Measurements from ENCODE around the gene SLC51A. TPM values are rescaled to one million over a fixed set of nuclear protein-coding genes. Genes with fewer than 3 reads are reported as not detected.

SLC51A gene
- total RNA-seq, 1 experiment from 2014 or later, result not detected

DNA sequence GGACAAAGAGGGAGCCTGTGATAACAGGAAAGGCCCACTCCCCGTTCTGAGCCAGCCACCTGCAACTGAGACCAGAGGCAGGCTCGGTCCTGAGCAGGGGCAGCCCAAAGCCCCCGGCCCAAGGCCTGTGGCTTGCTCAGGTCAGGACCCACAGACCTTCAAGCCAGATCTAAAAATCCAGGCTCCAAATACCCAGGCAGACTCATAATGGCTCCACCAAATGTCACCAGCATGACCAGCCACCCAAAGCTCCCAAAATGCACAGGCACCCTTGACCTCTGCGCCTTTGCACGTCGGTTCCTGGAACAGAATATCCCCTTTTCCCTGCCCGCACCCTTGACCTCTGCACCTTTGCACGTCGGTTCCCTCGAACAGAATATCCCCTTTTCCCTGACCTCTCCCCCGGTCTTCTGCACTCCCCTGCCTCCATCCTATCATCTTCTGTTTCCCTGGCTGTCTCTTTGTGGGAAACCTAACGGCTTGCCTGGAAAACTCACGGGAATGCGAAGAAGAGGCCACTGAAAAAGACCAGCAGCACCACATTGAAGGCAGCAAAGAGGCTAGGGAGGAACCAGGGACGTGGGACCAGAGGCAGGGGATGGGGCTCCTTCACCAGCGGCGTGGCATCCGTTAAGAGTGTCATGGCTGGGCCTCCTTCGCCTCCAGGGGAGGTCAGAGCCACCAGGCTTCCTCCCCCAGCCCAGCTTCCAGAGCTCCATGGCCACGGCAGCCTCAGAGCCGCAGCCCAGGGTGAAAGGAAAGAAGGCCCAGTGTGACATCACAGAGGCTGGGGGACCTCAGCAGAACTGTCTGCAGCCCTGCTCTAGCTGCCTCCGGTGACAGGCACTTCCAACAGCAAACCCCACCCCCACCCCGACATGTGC, 5.4 kb upstream of the SLC51A start, which contains the start of gene ZDHHC19:
Gene ZDHHC19 (minus strand): TSS at position 728 of the 884 bp plus-strand sequence. CDS start 85 bp downstream, at position 643.
- Mint-ChIP-seq H3K27me3 (ENCODE audit: insufficient read depth, unreplicated experiment) (no peaks in the 10 kb centered on the region), H3K27ac (ENCODE audit: unreplicated experiment) (no peak within 1 kb of the TSS), H3K9me3 (ENCODE audit: unreplicated experiment) (no peaks in the 10 kb centered on the region), H3K4me3 (ENCODE audit: unreplicated experiment) (no peak within 1 kb of the TSS), H3K4me1 (ENCODE audit: low read depth, unreplicated experiment) (peaks cover 7% of the 10 kb centered on the region), H3K36me3 (ENCODE audit: insufficient read depth, unreplicated experiment) (no peaks in the 10 kb centered on the region)
- DNase-seq, result no peak
- Histone ChIP-seq H3K4me3 (ENCODE audit: low read depth, low read length) (no peak within 1 kb of the TSS), H3K27me3 (replicated peaks; ENCODE audit: control insufficient read depth, insufficient read depth, low read length) (no peaks in the 10 kb centered on the region), H3K36me3 (ENCODE audit: control insufficient read depth, insufficient read depth, low read length) (no peaks in the 10 kb centered on the region), H3K9me3 (no peaks in the 10 kb centered on the region; the same call in 1 of the 2 replicates), H3K4me1 (peaks cover 9% of the 10 kb centered on the region; the same call in 1 of the 2 replicates)
- TF ChIP-seq, protein P1, sequence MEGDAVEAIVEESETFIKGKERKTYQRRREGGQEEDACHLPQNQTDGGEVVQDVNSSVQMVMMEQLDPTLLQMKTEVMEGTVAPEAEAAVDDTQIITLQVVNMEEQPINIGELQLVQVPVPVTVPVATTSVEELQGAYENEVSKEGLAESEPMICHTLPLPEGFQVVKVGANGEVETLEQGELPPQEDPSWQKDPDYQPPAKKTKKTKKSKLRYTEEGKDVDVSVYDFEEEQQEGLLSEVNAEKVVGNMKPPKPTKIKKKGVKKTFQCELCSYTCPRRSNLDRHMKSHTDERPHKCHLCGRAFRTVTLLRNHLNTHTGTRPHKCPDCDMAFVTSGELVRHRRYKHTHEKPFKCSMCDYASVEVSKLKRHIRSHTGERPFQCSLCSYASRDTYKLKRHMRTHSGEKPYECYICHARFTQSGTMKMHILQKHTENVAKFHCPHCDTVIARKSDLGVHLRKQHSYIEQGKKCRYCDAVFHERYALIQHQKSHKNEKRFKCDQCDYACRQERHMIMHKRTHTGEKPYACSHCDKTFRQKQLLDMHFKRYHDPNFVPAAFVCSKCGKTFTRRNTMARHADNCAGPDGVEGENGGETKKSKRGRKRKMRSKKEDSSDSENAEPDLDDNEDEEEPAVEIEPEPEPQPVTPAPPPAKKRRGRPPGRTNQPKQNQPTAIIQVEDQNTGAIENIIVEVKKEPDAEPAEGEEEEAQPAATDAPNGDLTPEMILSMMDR (IDR thresholded peaks at IDR 0.05; ENCODE audit: insufficient read depth in 1 of 2, low read depth in 1 of 2, low read length in 1 of 2, severe bottlenecking in 1 of 2, unreplicated experiment in 1 of 2), result no peak
- intact Hi-C loops (cut with micrococcal nuclease; ENCODE audit: unreplicated experiment), result no loop called here
- CTCF ChIA-PET, result interaction anchor here (0.6 kb wide), 1 partner anchor 29 kb away, joined by 4 read pairs; no protein-coding TSS in a partner anchor
- POLR2A ChIA-PET, result no interaction called here
- BruUV-seq (replicated peaks), result no TSS peak

- no peaks in the 10 kb centered on the region for H3K9me3 Mint-ChIP-seq (ENCODE audit: unreplicated experiment)
- H3K36me3 Mint-ChIP-seq (ENCODE audit: insufficient read depth, unreplicated experiment), result no peaks in the 10 kb centered on the region
- DNase-seq, result peak in 1 of 2 experiments; percentile 57
- no TSS peak for BruUV-seq (replicated peaks)
- TF ChIP-seq, protein P1 (IDR thresholded peaks at IDR 0.05; ENCODE audit: insufficient read depth in 1 of 2, low read depth in 1 of 2, low read length in 1 of 2, severe bottlenecking in 1 of 2, unreplicated experiment in 1 of 2), result no peak
- peak overlapping the region; percentile 60 for H3K27ac Mint-ChIP-seq (ENCODE audit: unreplicated experiment)
- ChIA-PET POLR2A (no interaction called here), CTCF (no interaction called here)
- peaks cover 7% of the 10 kb centered on the region for H3K4me1 Mint-ChIP-seq (ENCODE audit: low read depth, unreplicated experiment)
- no peaks in the 10 kb centered on the region; the same call in 1 of the 2 replicates for H3K36me3 ChIP-seq (ENCODE audit: control insufficient read depth, insufficient read depth, low read length)
- intact Hi-C loops (cut with micrococcal nuclease; ENCODE audit: unreplicated experiment), result no loop called here
- H3K27me3 Mint-ChIP-seq (ENCODE audit: insufficient read depth, unreplicated experiment), result no peaks in the 10 kb centered on the region
- H3K4me3 ChIP-seq (ENCODE audit: low read depth, low read length), result no peak overlapping the region
- H3K27me3 ChIP-seq (replicated peaks; ENCODE audit: control insufficient read depth, insufficient read depth, low read length), result no peaks in the 10 kb centered on the region
- H3K4me1 ChIP-seq, result peaks cover 9% of the 10 kb centered on the region; the same call in 1 of the 2 replicates
- no peak overlapping the region for H3K4me3 Mint-ChIP-seq (ENCODE audit: unreplicated experiment)
- H3K9me3 ChIP-seq, result no peaks in the 10 kb centered on the region
Measured at GRCh38 chr3:196214783-196215441, 1.4 kb upstream of the SLC51A start.

DNA sequence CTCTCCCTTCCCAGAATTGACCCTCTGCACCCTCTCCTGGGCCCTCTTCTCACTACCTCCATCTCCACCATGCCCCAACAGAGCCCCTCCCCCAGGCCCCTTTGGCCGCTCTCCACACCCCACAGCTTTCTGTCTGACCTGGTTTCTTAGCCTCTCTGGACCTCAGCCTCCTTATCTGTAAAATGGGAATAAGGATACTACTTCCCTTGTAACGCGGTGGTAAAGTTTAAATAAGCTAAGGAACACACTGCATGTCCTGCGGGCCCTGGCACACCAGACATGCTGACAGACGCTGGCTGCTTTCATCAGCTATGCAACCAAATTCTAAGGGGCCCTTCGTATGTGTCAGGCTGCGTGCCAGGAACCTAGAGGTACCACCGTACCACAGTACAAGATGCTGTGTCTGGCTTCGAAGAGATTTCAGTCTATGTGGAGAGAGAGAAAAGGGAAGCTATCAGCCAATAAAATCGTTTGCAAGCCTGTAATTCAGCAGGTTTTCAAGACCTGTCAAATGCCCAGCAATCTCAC, 777 bp upstream of the SLC51A start:
- Mint-ChIP-seq H3K27me3 (ENCODE audit: insufficient read depth, unreplicated experiment) (no peaks in the 10 kb centered on the region), H3K4me1 (ENCODE audit: low read depth, unreplicated experiment) (peaks cover 7% of the 10 kb centered on the region), H3K4me3 (ENCODE audit: unreplicated experiment) (no peak overlapping the region), H3K27ac (ENCODE audit: unreplicated experiment) (no peak overlapping the region), H3K9me3 (ENCODE audit: unreplicated experiment) (no peaks in the 10 kb centered on the region), H3K36me3 (ENCODE audit: insufficient read depth, unreplicated experiment) (no peaks in the 10 kb centered on the region)
- ChIA-PET POLR2A (no interaction called here), CTCF (no interaction called here)
- DNase-seq, result no peak
- no peaks in the 10 kb centered on the region; the same call in 1 of the 2 replicates for H3K36me3 ChIP-seq (ENCODE audit: control insufficient read depth, insufficient read depth, low read length)
- H3K9me3 ChIP-seq, result no peaks in the 10 kb centered on the region
- H3K4me1 ChIP-seq, result peaks cover 9% of the 10 kb centered on the region; the same call in 1 of the 2 replicates
- H3K4me3 ChIP-seq (ENCODE audit: low read depth, low read length), result no peak overlapping the region
- H3K27me3 ChIP-seq (replicated peaks; ENCODE audit: control insufficient read depth, insufficient read depth, low read length), result no peaks in the 10 kb centered on the region
- TF ChIP-seq, protein P1 (IDR thresholded peaks at IDR 0.05; ENCODE audit: insufficient read depth in 1 of 2, low read depth in 1 of 2, low read length in 1 of 2, severe bottlenecking in 1 of 2, unreplicated experiment in 1 of 2), result no peak
- intact Hi-C loops (cut with micrococcal nuclease; ENCODE audit: unreplicated experiment), result no loop called here
- no TSS peak for BruUV-seq (replicated peaks)
